Bronchial epithelial cell (primary cell): Measurements from ENCODE around the gene SFMBT2. TPM values are rescaled to one million over a fixed set of nuclear protein-coding genes. Genes with fewer than 3 reads are reported as not detected.

Experiments
- DNase-seq: peaks from one replicate; pipeline ENCODE4 v3.0.0-alpha.2; 2010; ENCODE audit warnings: low read depth
- FAIRE-seq: peaks from 2 replicates; lab custom pipeline; 2011; peaks lifted over from hg19 to GRCh38; lab: Jason Lieb, UNC
- H3K27me3 ChIP-seq: 2 replicates; pipeline ENCODE4 v1.5.1; 2011; ENCODE audit warnings: low read length; ENCODE audit not compliant: control insufficient read depth, insufficient read depth
- H3K36me3 ChIP-seq: 2 replicates; pipeline ENCODE4 v1.5.1; 2011; ENCODE audit warnings: low read length; ENCODE audit not compliant: control insufficient read depth, insufficient read depth
- H3K4me3 ChIP-seq: 2 replicates; pipeline ENCODE4 v1.5.1; 2011; ENCODE audit warnings: mild to moderate bottlenecking, low read depth, low read length, control low read depth
- total RNA-seq: library from RNA; depleted of rRNA; stranded (reverse); fragments of >200 nt; gene quantifications from 2 replicates; pipeline ENCODE4 v1.2.1, GENCODE V29; 2014
- TF ChIP-seq, protein P1 (sequence below): IDR thresholded peaks from 2 replicates; pipeline ENCODE4 v1.5.1; 2011; ENCODE audit warnings: mild to moderate bottlenecking, moderate library complexity, low read length, control low read depth, inconsistent platforms; ENCODE audit not compliant: insufficient read depth, severe bottlenecking

The SFMBT2 gene
- total RNA-seq, 1 donor from 2014 or later: under 0.01 TPM

DNA sequence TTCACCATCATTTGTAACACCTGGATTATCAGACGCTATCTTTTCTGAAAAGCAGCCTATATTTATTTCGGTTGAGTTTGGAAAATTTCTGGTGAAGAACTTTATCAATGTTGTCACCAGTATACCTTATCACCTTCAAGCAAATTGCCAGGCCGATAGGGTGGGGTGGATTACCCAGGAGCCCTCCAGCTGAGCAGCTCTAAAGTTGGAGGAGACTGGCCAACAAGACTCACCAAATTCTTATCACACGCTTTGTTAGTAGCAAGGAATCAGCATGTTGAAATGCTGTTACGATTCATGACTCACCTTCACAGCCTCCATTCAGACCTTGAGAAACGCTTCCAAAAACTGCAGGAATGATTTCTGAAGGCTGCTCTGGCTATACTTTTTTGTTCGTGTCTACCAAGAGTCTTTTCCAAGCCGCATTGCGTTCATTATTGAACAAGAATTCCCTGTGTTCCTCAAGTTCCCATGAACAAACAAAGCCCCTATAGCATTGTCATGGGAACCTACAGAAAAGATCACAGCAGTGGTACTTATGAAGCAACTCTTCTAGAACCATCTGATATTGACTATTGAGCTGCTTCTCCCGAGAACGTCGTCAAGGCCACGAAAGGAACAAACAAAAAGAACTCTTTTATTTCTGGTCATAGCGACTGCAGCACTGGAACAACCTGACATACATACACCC, 291.4 kb downstream of the SFMBT2 start:
- no peak for FAIRE-seq
- DNase-seq: peak; percentile 17

DNA sequence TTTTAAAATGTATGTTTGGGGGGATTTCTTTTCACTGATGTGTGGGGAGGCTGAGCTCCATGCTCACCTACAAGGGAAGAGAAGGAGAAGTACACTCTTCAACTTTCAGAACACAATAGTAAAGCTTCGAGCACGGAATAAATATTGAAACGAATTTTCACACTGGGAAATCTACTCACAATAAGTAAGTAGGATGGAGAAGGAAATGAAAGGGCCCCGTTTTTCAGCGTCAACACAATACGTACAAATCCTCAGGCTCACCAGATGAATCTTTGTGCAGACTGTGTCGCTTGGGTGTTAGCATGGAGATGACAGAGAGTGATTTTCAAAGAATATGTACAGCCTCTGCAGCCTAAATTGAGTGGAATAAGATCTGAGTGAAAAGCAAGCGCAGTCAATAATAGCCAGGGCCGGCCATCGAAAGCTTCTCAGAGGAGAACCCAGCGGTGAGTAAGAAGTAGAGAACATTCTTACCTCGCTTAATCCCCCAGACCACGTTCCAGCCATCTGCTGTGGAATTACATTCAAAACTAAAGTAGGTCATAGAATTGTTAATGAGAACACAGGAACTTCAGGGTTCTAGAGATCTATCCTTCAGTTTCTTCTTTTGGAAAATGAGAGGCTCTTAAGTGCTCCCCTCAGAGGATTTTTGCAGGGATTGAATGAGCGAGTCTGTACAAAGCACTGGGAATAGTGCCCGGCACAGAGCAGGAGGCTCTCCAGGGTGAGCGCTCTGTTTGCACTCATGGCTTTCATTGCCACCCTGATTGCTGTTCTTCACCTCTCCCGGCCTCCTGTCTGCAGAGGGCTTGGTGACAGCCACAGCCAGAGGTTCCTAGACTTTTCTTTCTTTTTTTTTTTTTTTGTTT, 292.8 kb downstream of the SFMBT2 start:
- DNase-seq: no peak
- TF ChIP-seq, protein P1, sequence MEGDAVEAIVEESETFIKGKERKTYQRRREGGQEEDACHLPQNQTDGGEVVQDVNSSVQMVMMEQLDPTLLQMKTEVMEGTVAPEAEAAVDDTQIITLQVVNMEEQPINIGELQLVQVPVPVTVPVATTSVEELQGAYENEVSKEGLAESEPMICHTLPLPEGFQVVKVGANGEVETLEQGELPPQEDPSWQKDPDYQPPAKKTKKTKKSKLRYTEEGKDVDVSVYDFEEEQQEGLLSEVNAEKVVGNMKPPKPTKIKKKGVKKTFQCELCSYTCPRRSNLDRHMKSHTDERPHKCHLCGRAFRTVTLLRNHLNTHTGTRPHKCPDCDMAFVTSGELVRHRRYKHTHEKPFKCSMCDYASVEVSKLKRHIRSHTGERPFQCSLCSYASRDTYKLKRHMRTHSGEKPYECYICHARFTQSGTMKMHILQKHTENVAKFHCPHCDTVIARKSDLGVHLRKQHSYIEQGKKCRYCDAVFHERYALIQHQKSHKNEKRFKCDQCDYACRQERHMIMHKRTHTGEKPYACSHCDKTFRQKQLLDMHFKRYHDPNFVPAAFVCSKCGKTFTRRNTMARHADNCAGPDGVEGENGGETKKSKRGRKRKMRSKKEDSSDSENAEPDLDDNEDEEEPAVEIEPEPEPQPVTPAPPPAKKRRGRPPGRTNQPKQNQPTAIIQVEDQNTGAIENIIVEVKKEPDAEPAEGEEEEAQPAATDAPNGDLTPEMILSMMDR: no peak
- Histone ChIP-seq H3K36me3 (no peaks in the 10 kb centered on the region), H3K4me3 (no peak overlapping the region), H3K27me3 (no peaks in the 10 kb centered on the region)
- no peak for FAIRE-seq

More for the DNA sequence above, 291.4 kb downstream of the SFMBT2 start:
- Histone ChIP-seq H3K4me3 (no peak overlapping the region), H3K27me3 (no peaks in the 10 kb centered on the region), H3K36me3 (no peaks in the 10 kb centered on the region)
- TF ChIP-seq, protein P1: no peak

DNA sequence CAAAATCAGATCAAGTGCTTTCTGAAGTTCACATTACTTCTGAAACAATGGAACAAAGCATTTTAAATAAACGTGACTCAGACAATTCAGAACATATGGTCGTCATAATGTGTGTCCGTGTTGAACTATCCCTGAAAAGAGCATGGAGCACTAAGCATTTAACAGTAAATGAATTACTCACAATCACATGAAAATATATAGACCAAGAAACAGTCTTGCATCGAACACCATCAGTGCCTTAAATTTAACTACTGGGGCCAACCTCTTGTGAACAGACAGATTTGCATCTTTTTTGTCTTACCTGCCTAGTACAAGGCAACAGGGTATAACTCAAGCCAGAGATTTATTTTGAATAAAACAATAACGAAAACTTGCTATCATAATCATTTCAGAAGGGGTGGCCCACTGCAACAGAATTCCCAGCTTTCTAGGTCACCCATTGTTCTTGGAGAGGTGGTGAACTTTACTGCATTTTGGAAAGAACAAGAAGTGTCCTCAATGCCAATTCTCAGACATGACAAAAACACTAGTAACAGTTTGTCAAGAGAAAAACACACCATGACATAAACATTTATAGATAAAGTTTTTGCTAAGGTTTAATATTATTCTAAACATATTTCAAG, 293.5 kb downstream of the SFMBT2 start:
- TF ChIP-seq, protein P1: no peak
- H3K27me3 ChIP-seq: no peaks in the 10 kb centered on the region
- no peak for FAIRE-seq
- no peak for DNase-seq
- H3K36me3 ChIP-seq: no peaks in the 10 kb centered on the region
- H3K4me3 ChIP-seq: no peak overlapping the region

DNA sequence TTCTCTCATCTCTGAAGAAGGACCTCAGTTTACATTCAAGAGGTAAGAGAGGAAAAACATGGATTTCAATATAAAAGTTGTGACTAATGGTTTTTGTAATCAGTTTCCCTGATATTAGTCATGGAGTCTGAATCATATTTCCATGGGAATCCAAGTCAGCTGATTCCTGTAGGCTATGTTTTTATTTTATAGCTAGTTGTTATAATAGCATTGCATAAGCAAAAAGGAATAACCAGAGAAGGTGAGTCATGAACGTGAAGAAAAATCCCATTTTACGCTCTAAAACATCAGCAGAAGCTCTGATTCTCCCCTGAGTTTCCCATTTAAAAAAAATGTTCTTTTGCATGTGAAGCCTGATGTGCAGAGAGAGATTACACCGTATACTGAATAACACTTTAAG, 299.3 kb downstream of the SFMBT2 start:
- TF ChIP-seq, protein P1: no peak
- FAIRE-seq (no peak), DNase-seq (peak; percentile 74)
- H3K4me3 ChIP-seq: no peak overlapping the region
- no peaks in the 10 kb centered on the region for H3K36me3 ChIP-seq
- H3K27me3 ChIP-seq: no peaks in the 10 kb centered on the region

DNA sequence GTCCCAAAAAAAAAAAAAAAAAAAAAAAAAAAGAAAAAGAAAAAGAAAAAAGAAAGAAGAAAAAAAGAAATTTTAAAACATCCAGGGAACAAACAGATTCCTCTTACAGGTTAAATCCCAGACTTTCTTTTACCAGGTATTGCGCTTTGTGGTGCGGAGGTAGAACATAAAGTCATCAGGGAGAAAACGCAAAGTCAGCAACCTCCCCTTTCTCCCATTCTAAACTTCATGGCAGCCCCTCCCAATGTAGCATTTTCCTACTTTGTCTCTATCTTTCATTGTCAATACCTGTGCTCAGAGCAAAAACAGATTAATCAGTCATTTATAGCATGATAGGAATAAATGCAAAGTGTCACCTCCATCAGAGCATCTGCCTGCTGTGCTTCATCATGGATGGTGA, 299.7 kb downstream of the SFMBT2 start:
- DNase-seq (no peak), FAIRE-seq (no peak)
- H3K36me3 ChIP-seq: no peaks in the 10 kb centered on the region
- H3K4me3 ChIP-seq: no peak overlapping the region
- TF ChIP-seq, protein P1: no peak
- no peaks in the 10 kb centered on the region for H3K27me3 ChIP-seq
